Measurements from ENCODE around the gene VIP. TPM values are rescaled to one million over a fixed set of nuclear protein-coding genes. Genes with fewer than 3 reads are reported as not detected.

VIP gene
- total and polyA plus RNA-seq, 2 of the 13 experiments (the other 11 are each of a cell fraction or from before 2014, with no cell fraction given), result not detected

DNA sequence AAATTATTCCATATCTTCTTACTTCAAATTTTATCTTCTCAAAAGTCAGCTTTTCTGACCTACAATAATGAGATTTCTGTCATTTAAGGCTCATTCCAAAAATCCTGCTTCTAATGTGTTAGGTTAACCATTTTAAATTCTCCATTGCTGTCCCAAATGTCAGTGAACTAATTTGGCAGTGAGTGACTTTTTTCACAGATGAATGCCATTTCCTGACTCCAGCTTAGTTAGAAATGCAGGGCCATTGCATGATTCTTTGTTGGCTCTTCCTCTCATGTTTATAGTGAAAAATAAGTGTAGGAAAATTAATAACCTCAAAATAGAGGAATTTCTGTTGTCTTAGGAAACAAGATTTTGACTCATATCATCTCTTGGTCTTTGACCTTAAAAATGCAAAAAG is 44.1 kb downstream of the VIP start:
- no peaks in the 10 kb centered on the region for H4K20me1 ChIP-seq (ENCODE audit: insufficient read depth, low read length)
- POLR2A ChIA-PET, result no interaction called here
- DNase-seq (ENCODE audit: low spot score), result no peak
- CTCF ChIA-PET (ENCODE audit: low intra/inter-chr PET ratio, low total read pairs), result no interaction called here
- no peaks in the 10 kb centered on the region for H3K36me3 ChIP-seq (replicated peaks in 1 of 2; ENCODE audit: control insufficient read depth in 1 of 2, insufficient read depth in 2 of 2, low read length in 2 of 2)
- H3K27me3 ChIP-seq (ENCODE audit: control insufficient read depth in 1 of 2, insufficient read depth in 2 of 2, low read length in 2 of 2), result no peaks in the 10 kb centered on the region
- H2AFZ ChIP-seq (ENCODE audit: low read length), result no peak overlapping the region
- no peak overlapping the region for H3K4me2 ChIP-seq (ENCODE audit: low read depth, low read length)
- H3K9ac ChIP-seq (ENCODE audit: insufficient read depth, low read depth, low read length), result no peak overlapping the region
- BruUV-seq (replicated peaks), result no TSS peak
- TF ChIP-seq MIXL1 (CRISPR knock-in tag; IDR thresholded peaks at IDR 0.05), result no peak
- H3K79me2 ChIP-seq (ENCODE audit: insufficient read depth, low read length), result no peaks in the 10 kb centered on the region
- intact Hi-C loops (cut with micrococcal nuclease; ENCODE audit: unreplicated experiment), result no loop called here
- in situ Hi-C loops (cut with HindIII; ENCODE audit: extremely low pct_ligation_motif_present, low pct_unique_long_range_greater_than_20kb), result no loop called here
- H3K27ac ChIP-seq (ENCODE audit: extremely low read length, insufficient read depth, low read length), result no peak overlapping the region
- no peak for ATAC-seq
- H3K4me1 ChIP-seq (ENCODE audit: insufficient read depth, low read length), result no peaks in the 10 kb centered on the region
- no peak for FAIRE-seq
- H3K9me3 ChIP-seq (ENCODE audit: low read length), result no peaks in the 10 kb centered on the region
- H3K4me3 ChIP-seq (replicated peaks in 1 of 3; ENCODE audit: insufficient read depth in 1 of 3, low read depth in 2 of 3, low read length in 3 of 3), result no peak overlapping the region

- CTCF ChIA-PET (ENCODE audit: low intra/inter-chr PET ratio, low total read pairs), result no interaction called here
- Histone ChIP-seq H3K79me2 (ENCODE audit: insufficient read depth, low read length) (no peaks in the 10 kb centered on the region), H3K4me3 (replicated peaks in 1 of 3; ENCODE audit: insufficient read depth in 1 of 3, low read depth in 2 of 3, low read length in 3 of 3) (no peak overlapping the region), H3K4me2 (ENCODE audit: low read depth, low read length) (no peak overlapping the region), H4K20me1 (ENCODE audit: insufficient read depth, low read length) (no peaks in the 10 kb centered on the region), H3K27me3 (ENCODE audit: control insufficient read depth in 1 of 2, insufficient read depth in 2 of 2, low read length in 2 of 2) (no peaks in the 10 kb centered on the region), H3K9me3 (ENCODE audit: low read length) (no peaks in the 10 kb centered on the region), H3K9ac (ENCODE audit: insufficient read depth, low read depth, low read length) (no peak overlapping the region), H3K4me1 (ENCODE audit: insufficient read depth, low read length) (no peaks in the 10 kb centered on the region), H3K36me3 (replicated peaks in 1 of 2; ENCODE audit: control insufficient read depth in 1 of 2, insufficient read depth in 2 of 2, low read length in 2 of 2) (no peaks in the 10 kb centered on the region), H3K27ac (ENCODE audit: extremely low read length, insufficient read depth, low read length) (no peak overlapping the region), H2AFZ (ENCODE audit: low read length) (no peak overlapping the region)
- in situ Hi-C loops (cut with HindIII; ENCODE audit: extremely low pct_ligation_motif_present, low pct_unique_long_range_greater_than_20kb) (no loop called here), intact Hi-C loops (cut with micrococcal nuclease; ENCODE audit: unreplicated experiment) (no loop called here)
- FAIRE-seq (no peak), DNase-seq (ENCODE audit: low spot score) (no peak), ATAC-seq (no peak)
- peak; percentile 82 to 84 for TF ChIP-seq MAFK (conservative IDR thresholded peaks at IDR 0.05 in 1 of 2, IDR thresholded peaks at IDR 0.05 in 1 of 2; ENCODE audit: low read length in 2 of 2)
- TF ChIP-seq, protein P1, sequence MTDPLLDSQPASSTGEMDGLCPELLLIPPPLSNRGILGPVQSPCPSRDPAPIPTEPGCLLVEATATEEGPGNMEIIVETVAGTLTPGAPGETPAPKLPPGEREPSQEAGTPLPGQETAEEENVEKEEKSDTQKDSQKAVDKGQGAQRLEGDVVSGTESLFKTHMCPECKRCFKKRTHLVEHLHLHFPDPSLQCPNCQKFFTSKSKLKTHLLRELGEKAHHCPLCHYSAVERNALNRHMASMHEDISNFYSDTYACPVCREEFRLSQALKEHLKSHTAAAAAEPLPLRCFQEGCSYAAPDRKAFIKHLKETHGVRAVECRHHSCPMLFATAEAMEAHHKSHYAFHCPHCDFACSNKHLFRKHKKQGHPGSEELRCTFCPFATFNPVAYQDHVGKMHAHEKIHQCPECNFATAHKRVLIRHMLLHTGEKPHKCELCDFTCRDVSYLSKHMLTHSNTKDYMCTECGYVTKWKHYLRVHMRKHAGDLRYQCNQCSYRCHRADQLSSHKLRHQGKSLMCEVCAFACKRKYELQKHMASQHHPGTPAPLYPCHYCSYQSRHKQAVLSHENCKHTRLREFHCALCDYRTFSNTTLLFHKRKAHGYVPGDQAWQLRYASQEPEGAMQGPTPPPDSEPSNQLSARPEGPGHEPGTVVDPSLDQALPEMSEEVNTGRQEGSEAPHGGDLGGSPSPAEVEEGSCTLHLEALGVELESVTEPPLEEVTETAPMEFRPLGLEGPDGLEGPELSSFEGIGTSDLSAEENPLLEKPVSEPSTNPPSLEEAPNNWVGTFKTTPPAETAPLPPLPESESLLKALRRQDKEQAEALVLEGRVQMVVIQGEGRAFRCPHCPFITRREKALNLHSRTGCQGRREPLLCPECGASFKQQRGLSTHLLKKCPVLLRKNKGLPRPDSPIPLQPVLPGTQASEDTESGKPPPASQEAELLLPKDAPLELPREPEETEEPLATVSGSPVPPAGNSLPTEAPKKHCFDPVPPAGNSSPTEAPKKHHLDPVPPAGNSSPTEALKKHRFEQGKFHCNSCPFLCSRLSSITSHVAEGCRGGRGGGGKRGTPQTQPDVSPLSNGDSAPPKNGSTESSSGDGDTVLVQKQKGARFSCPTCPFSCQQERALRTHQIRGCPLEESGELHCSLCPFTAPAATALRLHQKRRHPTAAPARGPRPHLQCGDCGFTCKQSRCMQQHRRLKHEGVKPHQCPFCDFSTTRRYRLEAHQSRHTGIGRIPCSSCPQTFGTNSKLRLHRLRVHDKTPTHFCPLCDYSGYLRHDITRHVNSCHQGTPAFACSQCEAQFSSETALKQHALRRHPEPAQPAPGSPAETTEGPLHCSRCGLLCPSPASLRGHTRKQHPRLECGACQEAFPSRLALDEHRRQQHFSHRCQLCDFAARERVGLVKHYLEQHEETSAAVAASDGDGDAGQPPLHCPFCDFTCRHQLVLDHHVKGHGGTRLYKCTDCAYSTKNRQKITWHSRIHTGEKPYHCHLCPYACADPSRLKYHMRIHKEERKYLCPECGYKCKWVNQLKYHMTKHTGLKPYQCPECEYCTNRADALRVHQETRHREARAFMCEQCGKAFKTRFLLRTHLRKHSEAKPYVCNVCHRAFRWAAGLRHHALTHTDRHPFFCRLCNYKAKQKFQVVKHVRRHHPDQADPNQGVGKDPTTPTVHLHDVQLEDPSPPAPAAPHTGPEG (CRISPR knock-in tag; IDR thresholded peaks at IDR 0.05), result no peak
- TF ChIP-seq MAFF (IDR thresholded peaks at IDR 0.05; ENCODE audit: low read depth, low read length), result peak; percentile 77
- POLR2A ChIA-PET, result no interaction called here
- no TSS peak for BruUV-seq (replicated peaks)
Measured at GRCh38 chr6:152804150-152804549, 53.6 kb downstream of the VIP start.

Other genes with a start within 250 kb of the VIP start
- gene SYNE1, start 113.4 kb upstream of the VIP start, total RNA-seq (2016; rRNA removed; fragmentation: Illumina TruSeq; extraction: Trizol), result 15.9 and 19.5 TPM in 2 replicates
- 5.5 and 6.1 TPM in 2 replicates for gene SYNE1, start 113.4 kb upstream of the VIP start, polyA plus RNA-seq (2011; rRNA removed)
- gene MYCT1, start 52.9 kb upstream of the VIP start, total RNA-seq (2016; rRNA removed; fragmentation: Illumina TruSeq; extraction: Trizol), result not detected in 2 replicates
- gene MYCT1, start 52.9 kb upstream of the VIP start, polyA plus RNA-seq (2011; rRNA removed), result not detected in 2 replicates
- gene FBXO5, start 232.2 kb downstream of the VIP start, total RNA-seq (2016; rRNA removed; fragmentation: Illumina TruSeq; extraction: Trizol), result 41.5 and 53.4 TPM in 2 replicates
- gene FBXO5, start 232.2 kb downstream of the VIP start, polyA plus RNA-seq (2011; rRNA removed), result 9.5 and 15.8 TPM in 2 replicates